HG02884 (cell line): Measurements from ENCODE around the gene PWWP2B.

ENCODE experiments used
- ATAC-seq: cut with Tn5 transposase; IDR thresholded peaks from one replicate; pipeline ENCODE4 v1.9.1; 2021; ENCODE audit warnings: mild to moderate bottlenecking, moderate library complexity; ENCODE audit not compliant: unreplicated experiment

The PWWP2B gene

DNA sequence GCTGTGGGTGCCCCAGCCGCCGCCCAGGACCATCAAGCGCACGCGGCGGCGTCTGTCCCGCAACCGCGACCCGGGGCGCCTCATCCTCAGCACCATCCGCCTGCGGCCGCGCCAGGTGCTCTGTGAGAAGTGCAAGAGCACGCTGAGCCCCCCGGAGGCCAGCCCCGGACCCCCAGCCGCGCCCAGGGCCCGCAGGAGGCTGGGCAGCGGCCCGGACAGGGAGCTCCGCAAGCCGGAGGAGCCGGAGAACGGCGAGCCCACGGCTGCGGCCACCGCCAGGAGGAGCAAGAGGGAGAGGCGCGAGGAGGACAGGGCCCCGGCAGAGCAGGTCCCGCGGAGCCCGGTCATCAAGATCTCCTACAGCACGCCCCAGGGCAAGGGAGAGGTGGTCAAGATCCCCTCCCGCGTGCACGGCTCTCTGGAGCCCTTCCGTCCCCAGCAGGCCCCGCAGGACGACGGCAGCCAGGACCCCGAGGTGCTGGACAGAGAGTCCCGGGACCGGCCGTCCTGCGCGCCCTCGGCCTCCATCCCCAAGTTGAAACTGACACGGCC lies 8.0 kb downstream of the PWWP2B start:
- ATAC-seq: no peak

DNA sequence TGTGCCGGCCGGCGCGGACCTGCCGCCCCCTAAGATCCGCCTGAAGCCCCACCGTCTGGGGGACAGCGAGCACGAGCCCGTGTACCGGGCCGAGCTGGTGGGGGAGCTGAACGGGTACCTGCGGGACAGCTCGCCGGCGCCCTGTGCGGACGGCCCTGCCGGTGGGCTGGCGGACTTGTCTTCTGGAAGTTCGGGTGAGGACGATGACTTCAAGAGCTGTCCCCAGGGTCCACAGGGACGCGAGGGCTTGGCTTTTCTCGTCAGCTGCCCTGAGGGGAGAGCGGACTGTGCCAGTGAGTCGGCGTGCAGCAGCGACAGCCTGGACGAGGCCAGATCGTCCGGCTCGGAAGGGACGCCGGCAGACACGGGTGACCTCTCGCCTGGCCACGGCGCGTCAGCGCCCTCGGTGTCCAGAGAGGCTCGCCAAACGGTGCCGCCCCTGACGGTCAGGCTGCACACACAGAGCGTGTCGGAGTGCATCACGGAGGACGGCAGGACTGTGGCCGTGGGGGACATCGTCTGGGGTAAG lies 8.5 kb downstream of the PWWP2B start:
- no peak for ATAC-seq

DNA sequence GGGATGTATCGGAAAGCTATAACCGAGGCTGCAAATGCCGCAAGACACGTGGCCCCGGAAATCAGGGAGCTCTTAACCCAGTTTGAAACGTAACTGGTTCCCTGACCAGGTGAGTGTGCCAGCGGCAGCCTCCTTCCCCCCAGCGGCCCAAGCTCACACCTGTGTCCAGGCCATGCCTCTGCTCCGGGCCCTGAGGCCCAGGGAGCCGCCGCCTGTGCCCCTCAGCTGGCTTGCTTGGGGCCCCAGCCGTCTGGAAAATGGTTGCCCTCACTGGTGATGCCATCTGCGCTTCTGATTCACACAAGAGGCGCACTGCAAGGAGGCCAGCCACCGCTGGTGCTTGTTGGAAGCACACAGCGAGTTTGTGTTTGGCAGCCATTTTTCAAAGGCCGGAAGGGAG lies 9.2 kb downstream of the PWWP2B start:
- no peak for ATAC-seq

DNA sequence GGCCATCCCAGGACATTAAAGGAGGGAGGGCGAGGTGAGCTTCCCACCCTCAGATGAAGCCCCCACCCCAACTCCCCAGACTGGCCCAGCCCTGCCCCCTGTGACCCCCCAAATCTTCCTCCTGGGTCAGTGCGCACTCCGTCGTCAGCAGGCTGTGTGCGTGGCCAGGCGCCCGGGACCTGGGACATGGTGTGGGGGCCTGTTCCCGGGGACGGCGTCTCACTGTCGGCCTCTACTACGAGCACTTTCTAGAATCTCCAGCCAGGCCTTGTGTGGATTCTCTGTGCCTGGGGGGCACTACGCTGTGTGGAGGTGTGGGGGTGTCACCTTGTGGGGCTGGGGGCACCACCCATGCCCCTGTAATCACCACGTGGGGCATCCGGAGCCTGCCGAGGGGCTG lies 9.8 kb downstream of the PWWP2B start:
- ATAC-seq: no peak

DNA sequence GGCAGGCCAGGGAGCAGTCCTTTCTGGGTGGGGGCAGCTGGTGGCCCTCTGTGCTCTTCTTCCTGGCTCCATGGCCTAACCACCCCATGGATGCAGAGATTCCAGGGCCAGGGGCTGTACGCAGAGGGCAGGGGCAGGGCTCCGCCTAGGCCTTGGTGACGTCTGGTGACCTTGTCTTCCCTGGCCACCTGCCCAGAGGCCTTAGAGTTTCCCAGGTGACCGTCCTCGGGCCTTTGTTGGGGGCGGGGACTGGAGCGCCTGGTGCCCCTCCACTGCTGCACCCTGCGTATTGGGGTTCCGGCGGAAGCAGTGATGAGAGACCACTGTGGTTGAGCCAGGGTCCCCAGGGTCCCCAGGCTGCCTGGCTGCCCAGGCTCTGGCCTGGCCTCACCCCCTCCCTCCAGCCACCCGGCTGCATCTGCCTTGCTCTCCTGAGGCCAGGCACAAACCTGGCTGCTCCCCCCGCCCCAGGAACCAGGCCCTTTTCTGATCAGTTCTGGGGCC lies 10.3 kb downstream of the PWWP2B start:
- ATAC-seq: no peak

DNA sequence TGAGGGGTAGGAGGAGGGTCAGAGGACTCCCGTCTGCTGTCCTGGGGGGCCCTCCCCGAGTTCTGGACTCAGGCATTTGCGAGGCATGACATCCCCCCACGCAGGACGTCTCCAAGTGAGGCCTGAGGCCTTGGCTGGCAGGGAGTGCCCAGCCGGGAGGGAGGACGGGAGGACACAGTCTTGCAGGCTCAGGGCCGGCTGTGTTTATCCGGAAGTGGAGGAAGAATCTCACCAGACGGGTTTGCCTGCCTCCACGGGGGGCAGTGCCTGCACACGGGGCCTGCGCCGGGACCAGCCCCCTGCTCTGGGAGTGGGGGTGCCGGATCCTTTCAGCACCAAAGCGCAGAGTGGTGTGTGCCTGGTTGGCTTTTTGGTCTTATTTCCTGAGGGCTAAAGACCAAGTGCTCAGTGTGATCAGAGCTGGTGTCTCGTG lies 10.9 kb downstream of the PWWP2B start:
- no peak for ATAC-seq

DNA sequence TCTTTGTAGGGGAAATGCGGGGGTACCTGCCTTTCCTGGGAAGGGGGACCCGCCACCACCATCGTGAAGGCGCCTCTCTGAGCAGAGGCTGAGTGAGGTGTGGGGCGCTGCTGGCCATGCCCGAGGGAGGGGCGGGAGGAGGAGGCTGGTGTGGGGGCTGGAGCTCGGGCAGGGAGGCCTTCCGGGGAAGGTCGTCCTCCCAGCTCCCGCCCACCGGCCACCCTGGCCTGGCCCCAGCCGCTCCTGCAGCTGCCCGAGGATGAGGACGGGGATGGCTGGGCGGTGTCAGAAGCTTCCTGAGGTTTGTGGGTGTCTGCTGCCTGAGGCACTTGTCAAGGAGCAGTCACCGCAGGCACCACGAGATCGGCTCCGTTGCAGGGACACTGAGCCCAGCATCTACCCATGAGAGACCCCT lies 11.4 kb downstream of the PWWP2B start:
- ATAC-seq: no peak

DNA sequence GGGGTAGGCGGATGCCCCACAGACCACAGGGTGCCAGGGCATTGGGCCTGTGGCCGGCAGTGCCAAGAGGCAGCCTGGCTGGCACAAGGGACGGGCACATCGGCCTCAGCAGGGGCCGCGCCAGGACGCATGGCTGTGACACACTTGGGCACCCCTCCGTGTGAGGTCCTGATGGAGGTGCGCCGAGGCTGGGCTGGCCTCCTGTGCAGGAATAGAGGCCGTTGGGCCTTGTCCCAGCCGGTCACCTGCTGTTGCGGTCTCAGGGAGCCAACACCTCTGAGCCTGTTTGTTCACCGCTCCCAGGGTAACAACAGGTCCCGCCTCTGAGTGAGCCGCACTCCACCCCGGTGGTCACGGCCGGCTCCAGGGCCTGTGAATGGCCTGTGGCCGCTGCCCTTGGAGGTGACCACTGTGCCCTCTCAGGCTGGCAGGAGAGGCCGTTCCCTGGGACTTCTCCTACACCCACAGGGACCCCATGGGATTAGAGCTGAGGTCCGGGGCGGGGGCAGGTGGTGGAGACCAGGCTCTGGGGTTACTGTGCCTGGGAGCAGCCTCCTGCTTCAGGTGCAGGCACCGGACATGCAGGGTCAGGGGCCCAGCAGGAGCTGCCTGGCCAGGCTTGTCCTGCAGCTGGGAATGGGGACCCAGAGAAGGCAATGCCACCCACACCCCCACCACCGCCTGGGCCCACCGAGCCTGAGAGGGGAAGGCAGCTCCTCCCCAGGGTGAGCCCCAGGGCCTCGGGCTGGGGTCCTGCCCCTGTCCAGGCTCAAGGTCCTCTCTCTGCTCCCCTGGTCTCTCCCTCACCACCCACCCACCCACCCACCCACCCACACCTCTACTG lies 12.0 kb downstream of the PWWP2B start:
- ATAC-seq: no peak

DNA sequence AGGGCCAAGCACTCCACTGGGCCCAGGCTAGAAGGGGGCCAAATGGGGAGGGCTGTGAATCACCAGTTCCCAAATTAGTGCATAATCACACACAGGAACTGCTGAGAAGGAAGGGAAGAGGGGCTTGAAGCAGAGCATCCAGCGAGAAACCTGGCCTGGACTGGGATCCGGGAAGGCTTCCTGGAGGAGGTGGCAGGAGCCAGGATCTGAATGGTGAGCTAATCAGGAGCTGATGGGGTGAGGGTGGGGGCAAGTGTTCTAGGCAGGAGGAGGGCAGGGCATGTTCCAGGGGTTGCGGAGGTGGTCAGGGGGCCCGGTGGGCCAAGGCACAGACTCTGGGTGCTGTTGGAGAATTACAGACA lies 12.6 kb downstream of the PWWP2B start:
- ATAC-seq: no peak

DNA sequence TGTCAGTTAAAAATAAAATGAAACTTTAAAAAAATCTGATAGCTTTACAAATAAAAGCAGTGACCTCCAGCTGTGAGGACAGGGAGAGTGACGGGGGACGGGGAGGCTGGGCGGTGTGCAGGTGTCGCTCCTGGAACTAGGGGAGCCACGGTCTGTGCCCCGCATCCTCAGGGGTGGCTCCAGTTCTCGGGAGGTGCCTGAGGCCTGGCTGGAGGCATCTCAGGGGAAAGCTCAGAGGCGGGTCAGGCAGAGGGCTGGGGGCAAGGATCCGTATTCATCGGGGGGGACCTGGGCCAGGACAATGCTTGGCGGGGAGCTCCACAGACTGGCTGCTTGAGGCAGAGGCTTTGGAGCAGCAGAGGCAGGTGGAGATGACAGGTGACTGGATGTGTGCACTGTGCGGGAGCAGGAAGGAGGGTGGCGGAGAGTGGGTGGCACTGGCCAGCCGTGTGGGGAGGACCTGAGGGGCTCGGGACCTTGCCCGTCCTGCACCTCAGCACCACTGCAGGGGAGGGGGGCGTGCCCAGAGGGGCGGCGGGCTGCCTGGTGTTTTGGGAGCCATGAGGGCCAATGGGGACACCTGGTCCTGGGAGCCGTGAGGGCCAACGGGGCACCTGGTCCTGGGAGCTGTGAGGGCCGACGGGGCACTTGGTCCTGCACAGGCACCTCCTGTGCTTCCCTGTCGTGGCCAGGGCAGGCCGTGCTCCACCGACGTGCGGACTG lies 13.2 kb downstream of the PWWP2B start:
- no peak for ATAC-seq

DNA sequence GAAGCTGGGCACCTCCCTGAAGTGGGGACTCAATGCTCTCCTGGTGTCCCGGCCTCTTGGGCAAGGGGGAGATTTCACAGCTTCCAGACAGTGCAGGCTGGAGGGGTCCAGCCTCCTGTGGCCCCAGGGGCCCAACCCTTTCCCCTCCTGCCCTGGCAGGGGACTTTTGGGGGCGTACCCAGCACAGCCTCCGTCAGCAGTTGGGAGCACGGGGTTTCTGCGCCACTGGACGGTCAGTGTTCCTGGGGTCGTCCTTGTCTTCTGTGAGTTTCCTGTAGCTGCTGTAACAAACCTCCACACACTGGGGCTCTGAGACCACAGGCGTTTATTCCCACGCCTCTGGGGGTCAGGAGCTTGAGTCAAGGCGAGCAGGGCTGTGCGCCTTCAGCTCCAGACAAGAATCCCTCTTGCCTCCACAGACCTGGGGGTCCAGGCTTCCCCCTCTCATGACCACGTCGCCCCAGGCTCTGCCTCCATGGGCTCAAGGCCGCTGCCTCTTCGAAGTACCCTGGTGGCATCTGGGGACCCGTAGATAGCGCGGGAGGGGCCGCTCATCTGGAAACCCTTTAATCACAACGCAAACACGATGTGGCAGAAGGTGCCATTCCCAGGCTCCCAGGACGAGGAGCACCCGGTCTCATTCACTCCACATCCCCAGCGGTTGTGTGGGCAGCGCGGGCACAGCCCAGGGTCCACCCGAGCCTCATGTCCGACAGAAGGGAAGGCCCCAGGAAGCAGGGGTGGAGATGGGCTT lies 14.0 kb downstream of the PWWP2B start:
- ATAC-seq: no peak

DNA sequence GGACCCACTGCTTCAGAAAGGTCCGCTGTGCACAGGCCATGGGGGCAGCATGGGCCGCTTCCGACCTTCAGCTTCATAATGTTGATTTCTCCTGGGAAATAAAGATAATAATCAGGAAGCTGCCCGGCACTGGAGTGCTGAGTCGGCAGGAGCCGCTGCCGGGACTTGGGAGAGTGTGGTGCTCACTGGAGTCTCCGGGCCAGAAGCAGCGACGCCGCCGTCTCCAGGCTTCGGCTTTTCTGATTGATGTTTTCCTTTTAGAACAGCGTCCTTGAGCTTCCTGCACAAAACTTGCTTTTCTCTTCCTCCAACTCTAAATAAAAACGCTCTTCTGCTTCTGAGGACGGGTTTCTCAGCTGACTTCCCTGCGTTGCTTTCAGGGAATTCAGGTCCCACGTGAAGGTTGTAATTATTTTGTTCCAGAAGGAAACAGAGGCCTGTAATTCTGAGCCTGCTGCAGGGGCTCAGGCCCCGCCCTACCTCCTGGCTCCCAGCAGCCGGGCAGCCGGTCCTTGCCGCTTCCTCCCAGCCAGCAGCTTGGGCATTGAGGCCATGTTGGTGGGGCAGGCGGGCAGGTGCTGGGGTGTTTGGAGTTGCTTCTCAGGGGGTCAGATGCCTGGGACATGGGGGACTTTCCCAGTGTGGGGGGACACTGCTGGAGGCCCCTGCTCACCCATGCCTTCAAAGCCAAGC lies 14.7 kb downstream of the PWWP2B start:
- no peak for ATAC-seq

DNA sequence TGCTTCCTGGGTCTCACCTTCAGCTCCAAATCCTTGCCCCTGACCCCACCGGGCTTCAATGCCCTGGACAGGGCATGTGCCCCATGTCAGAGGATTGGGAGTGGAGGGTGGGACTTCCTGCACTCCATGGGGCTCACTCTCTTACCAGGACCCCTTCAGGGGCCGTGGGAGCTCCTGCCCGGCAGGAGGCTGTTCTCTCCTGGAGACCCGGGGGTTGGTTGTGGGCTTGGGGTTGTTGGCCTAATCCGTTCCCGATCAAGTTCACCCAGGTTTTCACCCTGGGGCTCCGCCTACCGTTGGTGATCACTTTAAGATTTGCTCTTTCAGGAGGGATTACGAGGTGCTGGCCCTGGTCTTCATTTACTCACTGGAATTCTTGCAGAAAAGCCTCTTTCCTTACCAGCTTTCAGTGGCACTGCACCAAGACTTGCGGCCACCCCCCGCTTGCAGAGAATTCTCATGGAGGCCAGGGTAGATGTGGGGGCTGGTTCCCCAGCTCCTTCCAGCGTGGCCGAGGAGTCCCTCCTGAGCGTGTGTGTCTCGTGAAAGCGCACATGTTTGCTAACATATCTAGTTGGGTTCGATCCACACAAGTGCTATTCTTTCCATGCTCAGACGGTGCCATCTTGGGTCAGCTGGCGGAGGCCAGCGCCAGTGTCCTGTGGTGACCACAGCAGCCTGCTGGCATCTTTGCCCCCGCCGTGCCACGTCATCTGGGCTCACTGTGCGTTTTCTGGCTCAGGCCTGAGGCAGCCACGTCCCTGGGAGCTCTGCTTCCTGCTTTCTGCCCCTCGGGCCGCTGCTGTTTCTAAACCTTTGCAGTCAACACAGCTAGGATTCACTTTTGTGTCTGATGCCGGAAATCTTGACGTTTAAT lies 15.6 kb downstream of the PWWP2B start:
- no peak for ATAC-seq

DNA sequence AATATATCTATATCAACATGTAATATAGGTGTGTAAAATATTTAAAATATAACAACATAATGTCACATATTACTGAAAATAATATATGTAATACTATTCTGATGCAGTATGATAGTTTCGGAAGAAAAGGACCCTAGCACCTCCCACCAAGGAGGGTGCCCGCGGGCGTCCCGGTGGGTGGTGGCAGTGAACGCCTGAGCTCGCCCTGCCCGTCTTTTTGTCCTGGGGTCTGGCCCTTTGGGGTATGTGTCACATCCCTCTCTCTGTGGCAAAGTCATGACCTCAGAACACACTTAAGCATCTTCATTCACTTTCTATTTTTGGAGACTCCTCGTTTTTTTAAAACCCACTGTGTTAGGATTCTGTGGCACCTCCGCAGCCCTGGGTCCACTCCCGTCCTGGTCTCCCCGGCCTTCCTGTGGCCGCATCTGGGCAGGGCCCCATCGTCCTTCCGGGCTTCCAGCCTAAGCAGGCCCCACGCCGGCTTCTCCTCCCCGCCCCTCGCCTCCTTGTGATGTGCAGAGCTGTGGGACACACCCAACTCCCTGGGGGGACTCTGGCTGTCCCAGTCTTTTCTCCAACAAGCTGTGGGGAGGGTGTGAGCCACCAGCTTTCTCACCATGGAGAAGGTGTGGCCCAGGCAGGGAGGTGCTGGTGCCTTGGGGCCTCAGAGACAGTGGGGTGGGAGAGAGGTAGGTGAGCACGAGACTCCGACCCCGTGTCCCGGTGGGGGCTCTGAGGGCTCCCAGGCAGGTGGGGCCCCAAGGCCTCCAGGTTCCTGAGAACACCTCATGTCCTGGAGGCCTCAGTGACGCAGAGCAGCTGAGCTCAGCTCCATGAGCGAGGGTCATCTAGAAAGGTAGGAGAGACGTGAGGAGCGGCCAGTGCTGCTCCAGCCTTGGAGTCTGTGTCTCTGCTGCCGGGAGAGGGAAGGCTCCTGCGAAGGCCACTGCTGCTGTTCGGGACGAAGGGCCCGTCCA lies 16.5 kb downstream of the PWWP2B start:
- ATAC-seq: no peak

DNA sequence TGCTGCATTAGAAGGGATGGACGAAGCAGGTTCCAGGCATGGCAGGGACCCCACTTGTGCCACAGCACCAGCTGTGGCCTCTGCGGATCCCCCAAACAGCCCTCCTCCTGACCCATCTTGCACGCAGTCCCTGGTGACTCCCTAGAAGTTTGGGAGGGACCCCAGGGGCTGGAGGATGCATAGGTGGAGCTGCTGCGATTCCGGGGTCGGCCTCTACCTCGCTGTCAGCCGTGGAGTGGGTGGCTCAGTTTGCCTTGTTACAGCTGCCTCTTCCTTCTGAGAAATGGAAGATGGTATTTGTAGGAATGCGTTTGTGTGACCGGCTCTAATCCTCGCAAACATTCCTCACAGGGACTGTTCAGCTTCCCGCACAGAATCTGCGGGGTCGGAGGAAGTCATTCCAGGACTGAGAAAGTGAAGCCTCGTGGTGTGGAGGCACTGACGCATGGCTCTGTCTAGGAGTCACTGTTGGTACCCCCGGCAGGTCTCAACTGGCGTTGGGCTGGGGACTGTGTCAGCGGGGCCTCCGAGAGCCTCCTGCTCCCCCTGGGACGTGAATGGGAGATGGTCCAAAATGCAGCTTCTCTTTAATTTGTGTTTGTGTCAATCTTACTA lies 17.5 kb downstream of the PWWP2B start:
- no peak for ATAC-seq

DNA sequence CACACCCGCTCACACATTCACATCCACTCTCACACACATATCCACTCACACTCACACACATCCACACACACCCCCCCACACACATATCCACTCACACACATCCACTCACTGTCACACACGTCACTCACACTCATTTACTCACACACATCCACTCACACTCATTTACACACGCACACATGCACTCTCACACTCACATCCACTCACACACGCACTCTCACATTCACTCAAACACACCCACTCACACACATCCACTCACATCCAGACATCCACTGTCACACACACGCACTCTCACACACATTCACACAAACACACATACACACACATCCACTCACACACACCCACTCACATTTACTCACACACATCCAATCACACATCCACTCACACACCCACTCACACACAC lies 18.3 kb downstream of the PWWP2B start:
- no peak for ATAC-seq

DNA sequence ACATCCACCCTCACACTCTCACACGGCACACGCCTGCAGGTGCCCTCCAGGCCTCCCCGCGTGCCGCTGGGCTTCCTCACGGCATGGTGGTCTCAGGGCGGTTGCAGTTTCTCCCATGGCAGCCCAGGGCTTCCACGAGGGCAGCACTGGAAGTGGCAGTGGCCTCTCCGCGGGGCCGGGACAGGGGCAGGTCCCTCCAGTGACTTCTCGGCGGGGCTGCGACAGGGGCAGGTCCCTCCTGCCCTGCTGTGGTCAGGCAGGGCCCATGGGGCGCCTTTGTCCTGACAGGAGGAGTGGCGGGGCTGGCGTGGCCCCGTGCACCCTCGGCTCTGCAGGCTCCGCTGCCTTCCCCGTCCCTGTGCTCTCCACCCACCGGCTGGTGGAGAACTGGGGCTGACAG lies 19.0 kb downstream of the PWWP2B start:
- no peak for ATAC-seq
